CD4-positive, alpha-beta T cell treated with Interleukin-15 for 1 hour (primary cell): ENCODE results near the gene TSPAN1.
"Not testable (repeated sequence)": the region's sequence is repeated elsewhere in the genome, so short reads cannot be mapped to it uniquely, and the experiment has no call there.

ENCODE experiments used
- DNase-seq: peaks from one replicate; pipeline ENCODE4 v3.0.0-alpha.2; 2020

The TSPAN1 gene

GRCh38 chr1:46220808-46221207, 45.9 kb downstream of the TSPAN1 start:
- DNase-seq, result no peak

GRCh38 chr1:46221749-46222148, 46.9 kb downstream of the TSPAN1 start:
- DNase-seq, result no peak

- not testable (repeated sequence) for DNase-seq
These were observed 48.2 kb downstream of the TSPAN1 start for GRCh38 chr1:46223055-46223454.

GRCh38 chr1:46223472-46223943, 48.6 kb downstream of the TSPAN1 start:
- peak; percentile 60 for DNase-seq

GRCh38 chr1:46224966-46225365, 50.1 kb downstream of the TSPAN1 start:
- DNase-seq, result no peak

GRCh38 chr1:46231231-46231630, 56.3 kb downstream of the TSPAN1 start:
- DNase-seq, result not testable (repeated sequence)
